Measurements from ENCODE around the gene SCYL1. TPM values are rescaled to one million over a fixed set of nuclear protein-coding genes. Genes with fewer than 3 reads are reported as not detected.

Gene SCYL1
- polyA plus RNA-seq, 4 donors: 46.7 to 76.9 (median 61.0) TPM

- H3K9me3 ChIP-seq (ENCODE audit: control insufficient read depth in 2 of 2, insufficient read depth in 1 of 2, low read depth in 1 of 2, low read length in 1 of 2): no peaks in the 10 kb centered on the region
- no peaks in the 10 kb centered on the region for H3K27me3 ChIP-seq (ENCODE audit: control insufficient read depth in 3 of 3, insufficient read depth in 3 of 3, low read length in 3 of 3)
- H3K36me3 ChIP-seq (ENCODE audit: control insufficient read depth in 3 of 3, insufficient read depth in 2 of 3, low read depth in 1 of 3, low read length in 3 of 3): peaks cover 0 to 61% (median 4%) of the 10 kb centered on the region in 3 donors
- no peak for DNase-seq
- no peak overlapping the region for H3K27ac ChIP-seq (ENCODE audit: low read depth in 1 of 3, low read length in 2 of 3)
- peaks cover 0 to 41% (median 0%) of the 10 kb centered on the region in 3 donors for H3K4me1 ChIP-seq (ENCODE audit: control insufficient read depth in 3 of 3, insufficient read depth in 2 of 3, low read depth in 1 of 3, low read length in 2 of 3)
- no peak overlapping the region for H3K4me3 ChIP-seq (ENCODE audit: low read depth in 1 of 3, low read length in 3 of 3)
- 74 to 90% (median 89%) methylated on average over 3 of the region's 3 CpGs for WGBS, 3 donors
- FAIRE-seq: no peak
Measured at GRCh38 chr11:65549096-65549495, 24.2 kb downstream of the SCYL1 start.

GRCh38 chr11:65551572-65552387 lies 26.9 kb downstream of the SCYL1 start:
- Histone ChIP-seq H3K9me3 (ENCODE audit: control insufficient read depth in 2 of 2, insufficient read depth in 1 of 2, low read depth in 1 of 2, low read length in 1 of 2) (no peaks in the 10 kb centered on the region), H3K4me1 (ENCODE audit: control insufficient read depth in 3 of 3, insufficient read depth in 2 of 3, low read depth in 1 of 3, low read length in 2 of 3) (peaks cover 0 to 54% (median 0%) of the 10 kb centered on the region in 3 donors), H3K27ac (ENCODE audit: low read depth in 1 of 3, low read length in 2 of 3) (peak overlapping the region; percentile 29 to 93 (median 76)), H3K27me3 (ENCODE audit: control insufficient read depth in 3 of 3, insufficient read depth in 3 of 3, low read length in 3 of 3) (no peaks in the 10 kb centered on the region), H3K4me3 (ENCODE audit: low read depth in 1 of 3, low read length in 3 of 3) (peak overlapping the region in 1 of 3 donors; percentile 6), H3K36me3 (ENCODE audit: control insufficient read depth in 3 of 3, insufficient read depth in 2 of 3, low read depth in 1 of 3, low read length in 3 of 3) (peaks cover 0 to 57% (median 2%) of the 10 kb centered on the region in 3 donors)
- 7 to 38% (median 31%) methylated on average over 17 of the region's 17 CpGs for WGBS, 3 donors
- no peak for FAIRE-seq
- peak; percentile 89 to 92 for DNase-seq

GRCh38 chr11:65552388-65552951 lies 27.6 kb downstream of the SCYL1 start:
- Histone ChIP-seq H3K4me1 (ENCODE audit: control insufficient read depth in 3 of 3, insufficient read depth in 2 of 3, low read depth in 1 of 3, low read length in 2 of 3) (peaks cover 0 to 59% (median 0%) of the 10 kb centered on the region in 3 donors), H3K36me3 (ENCODE audit: control insufficient read depth in 3 of 3, insufficient read depth in 2 of 3, low read depth in 1 of 3, low read length in 3 of 3) (peaks cover 0 to 52% (median under 1%) of the 10 kb centered on the region in 3 donors), H3K4me3 (ENCODE audit: low read depth in 1 of 3, low read length in 3 of 3) (no peak overlapping the region), H3K9me3 (ENCODE audit: control insufficient read depth in 2 of 2, insufficient read depth in 1 of 2, low read depth in 1 of 2, low read length in 1 of 2) (no peaks in the 10 kb centered on the region), H3K27me3 (ENCODE audit: control insufficient read depth in 3 of 3, insufficient read depth in 3 of 3, low read length in 3 of 3) (no peaks in the 10 kb centered on the region), H3K27ac (ENCODE audit: low read depth in 1 of 3, low read length in 2 of 3) (peak overlapping the region in 1 of 3 donors; percentile 9)
- FAIRE-seq (no peak), DNase-seq (peak; percentile 53 to 63)
- WGBS, 3 donors: 36 to 68% (median 51%) methylated on average over 9 of the region's 9 CpGs

GRCh38 chr11:65553301-65554001 lies 28.6 kb downstream of the SCYL1 start:
- WGBS, 3 donors: 58 to 68% (median 60%) methylated on average over 23 to 37 of the region's 37 CpGs

GRCh38 chr11:65554057-65554818 lies 29.4 kb downstream of the SCYL1 start:
- no peaks in the 10 kb centered on the region for H3K27me3 ChIP-seq (ENCODE audit: control insufficient read depth in 3 of 3, insufficient read depth in 3 of 3, low read length in 3 of 3)
- H3K4me3 ChIP-seq (ENCODE audit: low read depth in 1 of 3, low read length in 3 of 3): no peak overlapping the region
- H3K36me3 ChIP-seq (ENCODE audit: control insufficient read depth in 3 of 3, insufficient read depth in 2 of 3, low read depth in 1 of 3, low read length in 3 of 3): peaks cover 0 to 36% (median 0%) of the 10 kb centered on the region in 3 donors
- peaks cover 0 to 67% (median 0%) of the 10 kb centered on the region in 3 donors for H3K4me1 ChIP-seq (ENCODE audit: control insufficient read depth in 3 of 3, insufficient read depth in 2 of 3, low read depth in 1 of 3, low read length in 2 of 3)
- WGBS, 3 donors: 83 to 92% (median 85%) methylated on average over 22 to 27 of the region's 27 CpGs
- FAIRE-seq: no peak
- no peak for DNase-seq
- H3K9me3 ChIP-seq (ENCODE audit: control insufficient read depth in 2 of 2, insufficient read depth in 1 of 2, low read depth in 1 of 2, low read length in 1 of 2): no peaks in the 10 kb centered on the region
- no peak overlapping the region for H3K27ac ChIP-seq (ENCODE audit: low read depth in 1 of 3, low read length in 2 of 3)

More at GRCh38 chr11:65553301-65554001, 28.6 kb downstream of the SCYL1 start:
- H3K27me3 ChIP-seq (ENCODE audit: control insufficient read depth in 3 of 3, insufficient read depth in 3 of 3, low read length in 3 of 3): no peaks in the 10 kb centered on the region
- no peaks in the 10 kb centered on the region for H3K9me3 ChIP-seq (ENCODE audit: control insufficient read depth in 2 of 2, insufficient read depth in 1 of 2, low read depth in 1 of 2, low read length in 1 of 2)
- peaks cover 0 to 42% (median 0%) of the 10 kb centered on the region in 3 donors for H3K36me3 ChIP-seq (ENCODE audit: control insufficient read depth in 3 of 3, insufficient read depth in 2 of 3, low read depth in 1 of 3, low read length in 3 of 3)
- DNase-seq (peak in 1 of 2 donors; percentile 39), FAIRE-seq (no peak)
- H3K4me3 ChIP-seq (ENCODE audit: low read depth in 1 of 3, low read length in 3 of 3): no peak overlapping the region
- peak overlapping the region in 1 of 3 donors; percentile 23 for H3K27ac ChIP-seq (ENCODE audit: low read depth in 1 of 3, low read length in 2 of 3)
- H3K4me1 ChIP-seq (ENCODE audit: control insufficient read depth in 3 of 3, insufficient read depth in 2 of 3, low read depth in 1 of 3, low read length in 2 of 3): peaks cover 0 to 60% (median 0%) of the 10 kb centered on the region in 3 donors

- Histone ChIP-seq H3K9me3 (ENCODE audit: control insufficient read depth in 2 of 2, insufficient read depth in 1 of 2, low read depth in 1 of 2, low read length in 1 of 2) (no peaks in the 10 kb centered on the region), H3K27me3 (ENCODE audit: control insufficient read depth in 3 of 3, insufficient read depth in 3 of 3, low read length in 3 of 3) (no peaks in the 10 kb centered on the region), H3K4me3 (ENCODE audit: low read depth in 1 of 3, low read length in 3 of 3) (no peak overlapping the region), H3K36me3 (ENCODE audit: control insufficient read depth in 3 of 3, insufficient read depth in 2 of 3, low read depth in 1 of 3, low read length in 3 of 3) (peaks cover 0 to 34% (median 0%) of the 10 kb centered on the region in 3 donors), H3K27ac (ENCODE audit: low read depth in 1 of 3, low read length in 2 of 3) (peak overlapping the region in 1 of 3 donors; percentile 56), H3K4me1 (ENCODE audit: control insufficient read depth in 3 of 3, insufficient read depth in 2 of 3, low read depth in 1 of 3, low read length in 2 of 3) (peaks cover 0 to 74% (median 0%) of the 10 kb centered on the region in 3 donors)
- no peak for DNase-seq
- WGBS, 3 donors: 76 to 86% (median 84%) methylated on average over 4 of the region's 4 CpGs
- no peak for FAIRE-seq
Measured at GRCh38 chr11:65554842-65555430, 30.1 kb downstream of the SCYL1 start.

- Histone ChIP-seq H3K9me3 (ENCODE audit: control insufficient read depth in 2 of 2, insufficient read depth in 1 of 2, low read depth in 1 of 2, low read length in 1 of 2) (no peaks in the 10 kb centered on the region), H3K4me1 (ENCODE audit: control insufficient read depth in 3 of 3, insufficient read depth in 2 of 3, low read depth in 1 of 3, low read length in 2 of 3) (peaks cover 0 to 79% (median 0%) of the 10 kb centered on the region in 3 donors), H3K27me3 (ENCODE audit: control insufficient read depth in 3 of 3, insufficient read depth in 3 of 3, low read length in 3 of 3) (no peaks in the 10 kb centered on the region), H3K36me3 (ENCODE audit: control insufficient read depth in 3 of 3, insufficient read depth in 2 of 3, low read depth in 1 of 3, low read length in 3 of 3) (peaks cover 0 to 34% (median 0%) of the 10 kb centered on the region in 3 donors), H3K27ac (ENCODE audit: low read depth in 1 of 3, low read length in 2 of 3) (peak overlapping the region in 2 of 3 donors; percentile 22 to 56), H3K4me3 (ENCODE audit: low read depth in 1 of 3, low read length in 3 of 3) (no peak overlapping the region)
- FAIRE-seq: no peak
- 47 to 69% (median 50%) methylated on average over 5 to 6 of the region's 6 CpGs for WGBS, 3 donors
- peak in 1 of 2 donors; percentile 80 for DNase-seq
Measured at GRCh38 chr11:65555693-65556231, 30.9 kb downstream of the SCYL1 start.
